MCF 10A (cell line): ENCODE measurements around the gene ARHGEF11. TPM values are rescaled to one million over a fixed set of nuclear protein-coding genes. Genes with fewer than 3 reads are reported as not detected.

ENCODE experiments used
- BruUV-seq: library from RNA; stranded (reverse); fragments of 400-500 nt; replicated peaks from 2 replicates; lab custom pipeline; 2021; lab: Mats Ljungman, UMichigan
- CTCF ChIA-PET: fragments of 300-600 bp; sonication (Branson Sonifier 250); formaldehyde crosslinking; extraction: SDS; loops from one replicate; lab custom pipeline; 2021; ENCODE audit warnings: antibody characterized with exemption, inconsistent platforms; lab: Yijun Ruan, JAX
- POLR2A ChIA-PET: fragments of 300-600, 350-650 bp; sonication (Branson Sonifier 250); formaldehyde crosslinking; extraction: SDS; loops from one replicate; lab custom pipeline; 2020; ENCODE audit warnings: antibody characterized with exemption, inconsistent platforms; lab: Yijun Ruan, JAX
- DNase-seq: peaks from one replicate; pipeline ENCODE4 v3.0.0-alpha.2; 2018; ENCODE audit not compliant: unreplicated experiment
- H3K27ac Mint-ChIP-seq: one replicate; pipeline ENCODE4 v1.8.0; 2022; ENCODE audit warnings: mild to moderate bottlenecking, low read depth, mixed read lengths; ENCODE audit not compliant: unreplicated experiment
- H3K27me3 Mint-ChIP-seq: one replicate; pipeline ENCODE4 v1.8.0; 2022; ENCODE audit warnings: mixed read lengths; ENCODE audit not compliant: insufficient read depth, unreplicated experiment
- H3K36me3 Mint-ChIP-seq: one replicate; pipeline ENCODE4 v1.8.0; 2022; ENCODE audit warnings: mild to moderate bottlenecking, moderate library complexity, mixed read lengths; ENCODE audit not compliant: insufficient read depth, unreplicated experiment
- H3K4me1 Mint-ChIP-seq: one replicate; pipeline ENCODE4 v1.8.0; 2022; ENCODE audit warnings: mixed read lengths; ENCODE audit not compliant: insufficient read depth, unreplicated experiment
- H3K4me3 Mint-ChIP-seq: one replicate; pipeline ENCODE4 v1.8.0; 2022; ENCODE audit warnings: mild to moderate bottlenecking, moderate library complexity, mixed read lengths; ENCODE audit not compliant: unreplicated experiment
- H3K9me3 Mint-ChIP-seq: one replicate; pipeline ENCODE4 v1.8.0; 2022; ENCODE audit warnings: mixed read lengths; ENCODE audit not compliant: unreplicated experiment
- CTCF ChIP-seq: fragments of 200-600 bp; IDR thresholded peaks from one replicate; pipeline ENCODE4 v1.8.0; 2022; ENCODE audit warnings: antibody characterized with exemption, mild to moderate bottlenecking; ENCODE audit not compliant: unreplicated experiment
- intact Hi-C: fragments of 100-400 bp; cut with micrococcal nuclease; formaldehyde crosslinking; loops from 2 replicates; pipeline ENCODE4 v1.14.1; 2022
- total RNA-seq: library from RNA; stranded (reverse); gene quantifications from 2 replicates; pipeline ENCODE4 v1.2.3, GENCODE V29; 2022

Gene ARHGEF11
- total RNA-seq, 1 experiment from 2014 or later, result 34.5 TPM

GRCh38 chr1:156959414-156959813 is 86.1 kb downstream of the ARHGEF11 start:
- no TSS peak for BruUV-seq
- ChIA-PET CTCF (interaction anchor here (0.5 to 1.6 kb wide), 6 partner anchors 20 to 163 kb away, joined by 3 to 4 read pairs (median 3); no protein-coding TSS in a partner anchor), POLR2A (no interaction called here)
- no peak overlapping the region for H3K4me3 Mint-ChIP-seq
- H3K9me3 Mint-ChIP-seq, result no peaks in the 10 kb centered on the region
- peaks cover 80% of the 10 kb centered on the region for H3K36me3 Mint-ChIP-seq
- no peak overlapping the region for H3K27ac Mint-ChIP-seq
- H3K4me1 Mint-ChIP-seq, result peaks cover 11% of the 10 kb centered on the region
- no peak for TF ChIP-seq CTCF
- H3K27me3 Mint-ChIP-seq, result no peaks in the 10 kb centered on the region
- no peak for DNase-seq
- intact Hi-C loops, result no loop called here

- intact Hi-C loops, result no loop called here
- H3K4me1 Mint-ChIP-seq, result peaks cover 4% of the 10 kb centered on the region
- no peak for TF ChIP-seq CTCF
- no peak overlapping the region for H3K4me3 Mint-ChIP-seq
- POLR2A ChIA-PET, result no interaction called here
- no TSS peak for BruUV-seq
- CTCF ChIA-PET, result interaction anchor here (0.7 to 3.5 kb wide), 5 partner anchors 10 to 162 kb away, joined by 3 to 15 read pairs (median 6); partner anchors contain the start of gene PEAR1
- no peaks in the 10 kb centered on the region for H3K27me3 Mint-ChIP-seq
- DNase-seq, result no peak
- no peak overlapping the region for H3K27ac Mint-ChIP-seq
- H3K36me3 Mint-ChIP-seq, result peaks cover 82% of the 10 kb centered on the region
- no peaks in the 10 kb centered on the region for H3K9me3 Mint-ChIP-seq
Observed at GRCh38 chr1:156958247-156958714, 87.3 kb downstream of the ARHGEF11 start.

GRCh38 chr1:156957634-156958033 is 87.9 kb downstream of the ARHGEF11 start:
- no TSS peak for BruUV-seq
- H3K27me3 Mint-ChIP-seq, result no peaks in the 10 kb centered on the region
- H3K9me3 Mint-ChIP-seq, result no peaks in the 10 kb centered on the region
- no peak for TF ChIP-seq CTCF
- intact Hi-C loops, result no loop called here
- no peak overlapping the region for H3K4me3 Mint-ChIP-seq
- peaks cover 79% of the 10 kb centered on the region for H3K36me3 Mint-ChIP-seq
- no peak overlapping the region for H3K27ac Mint-ChIP-seq
- peaks cover 4% of the 10 kb centered on the region for H3K4me1 Mint-ChIP-seq
- ChIA-PET POLR2A (no interaction called here), CTCF (interaction anchor here (0.6 to 3.5 kb wide), 8 partner anchors 10 to 161 kb away, joined by 3 to 15 read pairs (median 4); partner anchors contain the start of gene PEAR1)
- DNase-seq, result no peak

- no TSS peak for BruUV-seq
- intact Hi-C loops, result no loop called here
- Mint-ChIP-seq H3K27me3 (no peaks in the 10 kb centered on the region), H3K4me3 (no peak overlapping the region), H3K36me3 (peaks cover 76% of the 10 kb centered on the region), H3K27ac (no peak overlapping the region), H3K4me1 (peaks cover 4% of the 10 kb centered on the region), H3K9me3 (no peaks in the 10 kb centered on the region)
- DNase-seq, result no peak
- TF ChIP-seq CTCF, result no peak
- CTCF ChIA-PET, result interaction anchor here (0.7 to 3.5 kb wide), 7 partner anchors 10 to 142 kb away, joined by 3 to 15 read pairs (median 4); partner anchors contain the start of gene PEAR1
- POLR2A ChIA-PET, result no interaction called here
Observed at GRCh38 chr1:156956333-156956732, 89.2 kb downstream of the ARHGEF11 start.
